ENCODE measurements around the gene ZIC2.

ZIC2 gene

GRCh38 chr13:99986741-99987140 lies 5.2 kb downstream of the ZIC2 start:
- DNase-seq (ENCODE audit: low read depth): no peak

GRCh38 chr13:99987154-99988019 lies 5.8 kb downstream of the ZIC2 start:
- no peak for DNase-seq (ENCODE audit: low read depth)

GRCh38 chr13:99988529-99989275 lies 7.1 kb downstream of the ZIC2 start:
- DNase-seq (ENCODE audit: low read depth): no peak

- DNase-seq (ENCODE audit: low read depth): no peak
Observed at GRCh38 chr13:99989276-99990125, 7.9 kb downstream of the ZIC2 start.

- DNase-seq (ENCODE audit: low read depth): no peak
Observed at GRCh38 chr13:99990126-99990977, 8.8 kb downstream of the ZIC2 start.

GRCh38 chr13:99991013-99991827 lies 9.6 kb downstream of the ZIC2 start:
- no peak for DNase-seq (ENCODE audit: low read depth)

GRCh38 chr13:99991828-99992775 lies 10.5 kb downstream of the ZIC2 start:
- no peak for DNase-seq (ENCODE audit: low read depth)

GRCh38 chr13:99992949-99993351 lies 11.4 kb downstream of the ZIC2 start:
- peak; percentile 59 for DNase-seq (ENCODE audit: low read depth)

- no peak for DNase-seq (ENCODE audit: low read depth)
Observed at GRCh38 chr13:99993660-99994637, 12.4 kb downstream of the ZIC2 start.

GRCh38 chr13:99994638-99995020 lies 13.0 kb downstream of the ZIC2 start:
- DNase-seq (ENCODE audit: low read depth): no peak

GRCh38 chr13:99995104-99995588 lies 13.6 kb downstream of the ZIC2 start:
- DNase-seq (ENCODE audit: low read depth): no peak

GRCh38 chr13:99995589-99996380 lies 14.2 kb downstream of the ZIC2 start:
- DNase-seq (ENCODE audit: low read depth): no peak

- no peak for DNase-seq (ENCODE audit: low read depth)
Observed at GRCh38 chr13:99996381-99996973, 14.9 kb downstream of the ZIC2 start.

- DNase-seq (ENCODE audit: low read depth): no peak
Observed at GRCh38 chr13:99997702-99998214, 16.2 kb downstream of the ZIC2 start.

- DNase-seq (ENCODE audit: low read depth): no peak
Observed at GRCh38 chr13:99998261-99998660, 16.7 kb downstream of the ZIC2 start.

- DNase-seq (ENCODE audit: low read depth): no peak
Observed at GRCh38 chr13:100014621-100015020, 33.0 kb downstream of the ZIC2 start.

Measured in ELR (cell line).